Activated naive CD4-positive, alpha-beta T cell treated with anti-CD3 and anti-CD28 coated beads for 36 hours (primary cell): ENCODE measurements around the gene IMMP2L. TPM values are rescaled to one million over a fixed set of nuclear protein-coding genes. Genes with fewer than 3 reads are reported as not detected.
"Not testable (repeated sequence)": the region's sequence is repeated elsewhere in the genome, so short reads cannot be mapped to it uniquely, and the experiment has no call there.

Experiments used
- CTCF ChIA-PET: fragments of 350-600 bp; sonication (Branson Sonifier 250); formaldehyde crosslinking; loops from one replicate; lab custom pipeline; 2021; ENCODE audit warnings: antibody characterized with exemption; lab: Charles Lee
- DNase-seq: peaks from one replicate; pipeline ENCODE4 v3.0.0-alpha.2; 2020
- H3K27ac Mint-ChIP-seq: one replicate; pipeline ENCODE4 v1.8.0; 2021; ENCODE audit warnings: mild to moderate bottlenecking, mixed read lengths
- H3K27me3 Mint-ChIP-seq: one replicate; pipeline ENCODE4 v1.8.0; 2021; ENCODE audit warnings: low read depth, mixed read lengths
- H3K36me3 Mint-ChIP-seq: one replicate; pipeline ENCODE4 v1.8.0; 2021; ENCODE audit warnings: low read depth, mixed read lengths
- H3K4me1 Mint-ChIP-seq: one replicate; pipeline ENCODE4 v1.8.0; 2021; ENCODE audit warnings: low read depth, mixed read lengths
- H3K4me3 Mint-ChIP-seq: one replicate; pipeline ENCODE4 v1.8.0; 2021; ENCODE audit warnings: mild to moderate bottlenecking, moderate library complexity, mixed read lengths
- H3K9me3 Mint-ChIP-seq: one replicate; pipeline ENCODE4 v1.8.0; 2021; ENCODE audit warnings: mixed read lengths
- intact Hi-C: fragments of 100-400 bp; cut with micrococcal nuclease; formaldehyde crosslinking; loops from one replicate; pipeline ENCODE4 v1.15.1; 2023
- total RNA-seq, 2 experiments: library from RNA; stranded (reverse); gene quantifications; one replicate each; pipeline ENCODE4 v1.2.3, GENCODE V29; 2021

IMMP2L gene
- total RNA-seq, 2 experiments from 2014 or later: 24.4 to 26.6 TPM

- Mint-ChIP-seq H3K4me3 (no peak overlapping the region), H3K36me3 (no peaks in the 10 kb centered on the region), H3K9me3 (no peaks in the 10 kb centered on the region), H3K27ac (no peak overlapping the region), H3K4me1 (no peaks in the 10 kb centered on the region), H3K27me3 (no peaks in the 10 kb centered on the region)
- DNase-seq: no peak
- CTCF ChIA-PET: no interaction called here
- intact Hi-C loops: no loop called here
Observed at GRCh38 chr7:111259991-111260390, 302.3 kb downstream of the IMMP2L start.

DNA sequence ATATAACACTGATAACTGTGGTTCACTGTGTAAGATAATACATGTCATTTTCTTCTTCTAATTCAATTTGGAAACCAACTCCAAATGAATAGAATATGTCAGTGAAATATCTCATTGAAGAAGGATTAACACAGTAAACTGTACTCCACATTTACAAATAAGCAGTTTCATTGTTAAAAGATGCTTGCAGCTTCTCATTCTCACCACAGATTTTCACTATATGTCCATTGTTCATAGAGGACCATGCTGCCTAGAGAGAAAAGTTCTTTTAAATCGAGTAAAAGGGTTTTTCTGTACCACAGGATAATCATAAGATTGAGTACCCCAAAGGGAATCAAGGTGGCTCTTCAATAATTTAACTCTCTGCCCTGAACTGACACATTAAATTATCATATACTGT is 305.9 kb downstream of the IMMP2L start:
- intact Hi-C loops: no loop called here
- peaks cover 3% of the 10 kb centered on the region for H3K9me3 Mint-ChIP-seq
- no peaks in the 10 kb centered on the region for H3K4me1 Mint-ChIP-seq
- no peak overlapping the region for H3K4me3 Mint-ChIP-seq
- CTCF ChIA-PET: no interaction called here
- H3K27me3 Mint-ChIP-seq: no peaks in the 10 kb centered on the region
- no peak overlapping the region for H3K27ac Mint-ChIP-seq
- peaks cover 6% of the 10 kb centered on the region for H3K36me3 Mint-ChIP-seq
- DNase-seq: no peak

DNA sequence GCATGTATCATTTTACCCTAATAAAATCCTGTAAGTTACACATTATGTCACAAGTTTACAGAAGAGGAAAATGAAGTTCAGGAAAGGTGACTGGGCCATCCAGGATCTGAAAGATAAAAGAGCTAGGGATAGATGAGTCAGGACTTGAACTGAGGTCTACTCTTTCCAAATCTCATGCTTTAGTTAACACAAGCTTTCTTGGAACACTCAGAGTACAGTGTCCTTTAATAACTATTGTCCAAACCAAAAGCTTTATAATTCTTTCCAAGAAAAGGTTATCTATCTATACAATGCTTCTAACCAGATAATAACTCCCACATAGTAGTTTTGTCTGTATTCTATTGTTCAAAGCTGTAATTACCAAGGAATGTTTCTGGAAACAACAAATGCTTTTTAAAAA is 306.7 kb downstream of the IMMP2L start:
- CTCF ChIA-PET: no interaction called here
- no peak overlapping the region for H3K27ac Mint-ChIP-seq
- H3K4me1 Mint-ChIP-seq: no peaks in the 10 kb centered on the region
- no peak overlapping the region for H3K4me3 Mint-ChIP-seq
- peaks cover 3% of the 10 kb centered on the region for H3K9me3 Mint-ChIP-seq
- no peak for DNase-seq
- H3K27me3 Mint-ChIP-seq: no peaks in the 10 kb centered on the region
- intact Hi-C loops: no loop called here
- peaks cover 12% of the 10 kb centered on the region for H3K36me3 Mint-ChIP-seq

- H3K36me3 Mint-ChIP-seq: peaks cover 24% of the 10 kb centered on the region
- intact Hi-C loops, H3K27ac Mint-ChIP-seq, H3K9me3 Mint-ChIP-seq, H3K4me1 Mint-ChIP-seq, H3K4me3 Mint-ChIP-seq, H3K27me3 Mint-ChIP-seq, DNase-seq: not testable (repeated sequence)
- CTCF ChIA-PET: interaction anchor here (0.6 kb wide), 1 partner anchor 1190 kb away, joined by 3 read pairs; no protein-coding TSS in a partner anchor
Observed at GRCh38 chr7:111251365-111251764, 310.9 kb downstream of the IMMP2L start.

DNA sequence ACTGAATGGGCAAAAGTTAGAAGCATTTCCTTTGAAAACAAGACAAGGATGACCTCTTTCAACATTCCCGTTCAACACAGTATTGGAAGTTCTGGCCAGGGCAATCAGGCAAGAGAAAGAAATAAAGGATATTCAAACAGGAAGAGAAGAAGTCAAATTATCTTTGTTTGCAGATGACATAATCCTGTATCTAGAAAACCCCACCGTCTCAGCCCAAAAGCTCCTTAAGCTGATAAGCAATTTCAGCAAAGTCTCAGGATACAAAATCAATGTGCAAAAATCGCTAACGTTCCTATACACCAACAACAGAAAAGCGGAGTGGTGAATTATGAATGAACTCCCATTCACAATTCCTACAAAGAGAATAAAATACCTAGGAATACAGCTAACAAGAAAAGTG is 312.5 kb downstream of the IMMP2L start:
- DNase-seq, H3K4me1 Mint-ChIP-seq, intact Hi-C loops, H3K27ac Mint-ChIP-seq, H3K27me3 Mint-ChIP-seq, H3K4me3 Mint-ChIP-seq, CTCF ChIA-PET, H3K9me3 Mint-ChIP-seq: not testable (repeated sequence)
- H3K36me3 Mint-ChIP-seq: peaks cover 24% of the 10 kb centered on the region

DNA sequence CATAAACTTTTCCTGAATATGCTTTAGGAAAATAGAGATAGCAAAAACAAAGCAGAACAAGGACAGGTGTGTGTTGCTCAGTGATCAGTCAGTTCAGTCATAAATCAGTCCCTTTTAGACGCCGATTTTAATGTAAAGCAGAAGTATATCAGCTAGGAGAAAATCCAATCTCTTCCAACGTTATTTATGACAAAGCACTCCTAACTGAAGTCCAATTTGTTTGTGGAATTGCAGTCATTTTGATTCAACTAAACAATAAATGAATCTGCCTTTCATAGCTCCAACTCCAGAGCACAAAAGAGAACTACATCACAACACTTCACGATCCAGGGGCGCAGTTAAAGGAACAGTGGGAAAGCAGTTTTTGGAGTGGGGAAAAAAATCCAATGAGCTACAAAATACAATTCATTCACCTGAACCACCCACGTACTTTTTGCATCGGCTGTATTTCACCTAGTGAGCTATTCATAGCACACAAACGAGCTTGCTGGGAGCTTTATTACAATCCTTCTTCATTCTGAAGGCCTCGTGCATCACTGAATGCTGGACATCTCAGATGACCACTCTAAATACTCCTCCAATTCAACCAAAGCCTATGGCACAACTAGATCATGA is 320.0 kb downstream of the IMMP2L start:
- intact Hi-C loops: no loop called here
- no peak overlapping the region for H3K27ac Mint-ChIP-seq
- peaks cover 10% of the 10 kb centered on the region for H3K4me1 Mint-ChIP-seq
- DNase-seq: no peak
- H3K27me3 Mint-ChIP-seq: no peaks in the 10 kb centered on the region
- CTCF ChIA-PET: no interaction called here
- no peaks in the 10 kb centered on the region for H3K9me3 Mint-ChIP-seq
- no peak overlapping the region for H3K4me3 Mint-ChIP-seq
- no peaks in the 10 kb centered on the region for H3K36me3 Mint-ChIP-seq

DNA sequence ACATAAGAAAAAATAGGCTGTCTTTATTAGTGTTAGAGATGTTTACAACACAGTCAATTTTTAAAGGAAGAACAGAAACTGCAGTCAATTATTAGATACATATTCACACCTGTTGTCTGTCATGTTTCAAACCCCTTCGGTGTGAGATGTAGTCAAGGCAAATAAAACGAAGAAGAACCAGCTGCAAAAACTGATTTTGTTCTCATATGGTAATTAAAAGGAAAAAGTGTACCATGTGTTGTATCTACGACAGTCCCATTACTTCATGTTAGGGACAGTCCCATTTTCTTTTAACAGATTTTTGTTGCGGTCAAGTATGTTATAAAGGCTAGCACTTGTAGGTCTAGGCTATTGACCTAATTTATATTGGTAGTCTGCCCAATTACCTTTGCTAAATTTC is 321.9 kb downstream of the IMMP2L start:
- Mint-ChIP-seq H3K4me3 (no peak overlapping the region), H3K27ac (no peak overlapping the region), H3K9me3 (no peaks in the 10 kb centered on the region), H3K36me3 (peaks cover 7% of the 10 kb centered on the region), H3K4me1 (peaks cover 15% of the 10 kb centered on the region), H3K27me3 (no peaks in the 10 kb centered on the region)
- intact Hi-C loops: no loop called here
- DNase-seq: no peak
- CTCF ChIA-PET: no interaction called here

- Mint-ChIP-seq H3K36me3 (peaks cover 8% of the 10 kb centered on the region), H3K4me1 (peaks cover 15% of the 10 kb centered on the region), H3K4me3 (no peak overlapping the region), H3K27me3 (no peaks in the 10 kb centered on the region), H3K9me3 (no peaks in the 10 kb centered on the region), H3K27ac (no peak overlapping the region)
- DNase-seq: no peak
- CTCF ChIA-PET: no interaction called here
- intact Hi-C loops: no loop called here
Observed at GRCh38 chr7:111239437-111239836, 322.9 kb downstream of the IMMP2L start.

GRCh38 chr7:111238886-111239285 is 323.4 kb downstream of the IMMP2L start:
- no peak for DNase-seq
- CTCF ChIA-PET: no interaction called here
- Mint-ChIP-seq H3K4me1 (peaks cover 15% of the 10 kb centered on the region), H3K4me3 (no peak overlapping the region), H3K27me3 (no peaks in the 10 kb centered on the region), H3K36me3 (peaks cover 10% of the 10 kb centered on the region), H3K9me3 (no peaks in the 10 kb centered on the region), H3K27ac (no peak overlapping the region)
- intact Hi-C loops: no loop called here

GRCh38 chr7:111235709-111236108 is 326.6 kb downstream of the IMMP2L start:
- DNase-seq: no peak
- CTCF ChIA-PET: interaction anchor here (0.5 kb wide), 1 partner anchor 41 kb away, joined by 3 read pairs; no protein-coding TSS in a partner anchor
- Mint-ChIP-seq H3K36me3 (peaks cover 10% of the 10 kb centered on the region), H3K4me3 (no peak overlapping the region), H3K27me3 (no peaks in the 10 kb centered on the region), H3K27ac (no peak overlapping the region), H3K9me3 (no peaks in the 10 kb centered on the region), H3K4me1 (peaks cover 19% of the 10 kb centered on the region)
- intact Hi-C loops: no loop called here

DNA sequence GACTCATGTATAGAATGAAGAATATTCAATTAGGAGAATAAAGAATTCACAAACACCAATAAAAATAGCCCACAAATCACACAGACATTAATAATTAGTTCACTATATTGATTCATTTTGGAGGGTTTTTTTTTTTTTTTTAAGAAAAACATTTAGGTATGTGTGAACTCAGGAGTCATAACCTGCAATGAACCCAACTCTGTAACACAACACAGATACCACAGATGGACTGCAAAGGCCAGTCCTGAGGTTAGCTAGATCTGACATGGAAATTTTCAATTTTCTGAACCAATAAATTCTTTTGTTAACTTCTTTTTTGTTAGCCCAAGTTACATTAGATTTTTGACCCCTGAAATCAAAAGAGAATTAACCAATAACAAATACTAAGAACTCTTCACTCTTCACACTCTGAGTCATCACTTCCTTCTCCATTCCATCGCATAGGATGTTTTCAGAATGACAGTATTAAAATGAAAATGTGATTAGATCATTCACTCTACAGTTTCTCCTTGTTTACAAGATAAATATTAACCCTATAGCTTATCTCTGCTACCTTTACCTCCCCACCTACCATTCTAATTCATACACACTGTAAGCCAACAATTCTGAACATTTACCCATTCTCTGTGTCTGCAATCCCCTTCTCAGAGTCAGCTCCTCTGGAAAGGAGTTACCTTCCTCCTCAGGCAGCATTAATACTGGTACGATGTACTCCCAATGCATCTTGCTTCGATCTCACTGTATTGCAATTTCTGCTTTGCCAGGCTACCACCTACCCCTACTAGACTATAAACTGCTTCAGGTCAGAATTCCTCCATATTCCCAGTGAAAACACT is 329.8 kb downstream of the IMMP2L start:
- H3K27ac Mint-ChIP-seq: no peak overlapping the region
- intact Hi-C loops: loop anchor here (5.0 kb wide), 1 partner anchor 205 kb away; no protein-coding TSS in a partner anchor
- no peak overlapping the region for H3K4me3 Mint-ChIP-seq
- peaks cover 12% of the 10 kb centered on the region for H3K4me1 Mint-ChIP-seq
- H3K9me3 Mint-ChIP-seq: no peaks in the 10 kb centered on the region
- H3K36me3 Mint-ChIP-seq: peaks cover 14% of the 10 kb centered on the region
- DNase-seq: no peak
- CTCF ChIA-PET: no interaction called here
- H3K27me3 Mint-ChIP-seq: no peaks in the 10 kb centered on the region

- H3K27ac Mint-ChIP-seq: no peak overlapping the region
- H3K27me3 Mint-ChIP-seq: no peaks in the 10 kb centered on the region
- no peak overlapping the region for H3K4me3 Mint-ChIP-seq
- H3K36me3 Mint-ChIP-seq: peaks cover 6% of the 10 kb centered on the region
- intact Hi-C loops: loop anchor here (5.0 kb wide), 1 partner anchor 203 kb away; no protein-coding TSS in a partner anchor
- H3K9me3 Mint-ChIP-seq: no peaks in the 10 kb centered on the region
- CTCF ChIA-PET: no interaction called here
- peaks cover 7% of the 10 kb centered on the region for H3K4me1 Mint-ChIP-seq
- DNase-seq: no peak
Observed at GRCh38 chr7:111229916-111230315, 332.4 kb downstream of the IMMP2L start.
